ENCODE measurements around the gene MGAT4C.

GRCh38 chr12:86174188-86174587 is 82.0 kb downstream of the MGAT4C start:
- no peak for TF ChIP-seq CTCF (conservative IDR thresholded peaks at IDR 0.05)
- no peak for TF ChIP-seq EZH2 (IDR thresholded peaks at IDR 0.05; ENCODE audit: low read depth)

Data from PC-9 (cell line).